Right lobe of liver (tissue), 6 donors: Measurements from ENCODE around the gene HAUS6. TPM values are rescaled to one million over a fixed set of nuclear protein-coding genes. Genes with fewer than 3 reads are reported as not detected.

ENCODE experiments used
- ATAC-seq, 4 donors: fragments of 200-7000 bp; cut with Tn5 transposase; one replicate each; pipeline ENCODE4 v1.9.1; 2020; ENCODE audit warnings: mild to moderate bottlenecking in 4 of 4, moderate library complexity in 4 of 4
- DNase-seq, 3 donors: peaks; one replicate each; pipeline ENCODE4 v3.0.0-alpha.2; 2020
- H3K27ac ChIP-seq, 3 donors: fragments of 200-600 bp; one replicate each; pipeline ENCODE4 v1.8.0; 2022
- H3K27me3 ChIP-seq, 2 donors: fragments of 200-600 bp; one replicate each; pipeline ENCODE4 v1.8.0; 2022
- H3K36me3 ChIP-seq, 4 donors: fragments of 200-600 bp; sonication (generic) in 1 of 4; one replicate each; pipeline versions ENCODE4 v1.5.1 to v1.8.0; 2017 to 2022; ENCODE audit warnings: control low read depth in 1 of 4
- H3K4me1 ChIP-seq, 4 donors: fragments of 200-600 bp; sonication (generic) in 1 of 4; one replicate each; pipeline versions ENCODE4 v1.5.1 to v1.8.0; 2017 to 2022; ENCODE audit warnings: control low read depth in 1 of 4
- H3K4me3 ChIP-seq, 3 donors: fragments of 200-600 bp; one replicate each; pipeline ENCODE4 v1.8.0; 2022
- H3K9me3 ChIP-seq, 4 donors: fragments of 200-600 bp; sonication (generic) in 1 of 4; one replicate each; pipeline versions ENCODE4 v1.5.1 to v1.8.0; 2017 to 2022; ENCODE audit warnings: control low read depth in 1 of 4
- CTCF ChIP-seq, 4 donors: fragments of 200-600 bp in 3 of 4; fragments of 450-650 bp in 1 of 4; IDR thresholded peaks; one replicate each; pipeline versions ENCODE4 v1.5.1 to v1.8.0; 2016 to 2022; ENCODE audit warnings: antibody characterized with exemption in 4 of 4, mild to moderate bottlenecking in 2 of 4
- POLR2A ChIP-seq: fragments of 450-650 bp; IDR thresholded peaks from one replicate; pipeline ENCODE4 v1.6.1; 2017; ENCODE audit warnings: antibody characterized with exemption, mild to moderate bottlenecking
- WGBS: methylation state at CpG from one replicate; pipeline ENCODE4 v1.1.6; 2018; ENCODE audit warnings: low coverage, low lambda C conversion rate; ENCODE audit not compliant: insufficient coverage; ENCODE audit errors: missing lambda C conversion rate; 5-methylcytosine and 5-hydroxymethylcytosine counted together
- intact Hi-C, 2 donors: fragments of 100-400 bp; cut with DNase I; formaldehyde crosslinking; loops; one replicate each; pipeline versions ENCODE4 v1.11.2 to v1.14.1; 2022
- total RNA-seq, 6 experiments: library from RNA; depleted of rRNA in 2 of 6; stranded (reverse); fragments of >200 nt in 2 of 6; fragmentation: NEBNext Ultra II Directional in 3 of 6; extraction: Animal tissue kit (Norgen Biotek cat#: 25700) in 3 of 6; gene quantifications; one replicate each; pipeline versions ENCODE4 v1.1.0 to v1.2.4, GENCODE V29; 2016 to 2023
- donor health status: DM: no; HTN: yes; CAD: no.
- donor health status: DM: no; HTN: no; CAD: no.
- donor health status: DM: no; HTN: no; CAD: no.
- donor health status: DM: no; HTN: yes; CAD: no.
- donor health status: DM: no; HTN: yes; CAD: no.

The HAUS6 gene
- total RNA-seq, 6 experiments from 2014 or later: 2.9 to 8.1 (median 4.3) TPM

GRCh38 chr9:19036611-19037010 lies 66.1 kb downstream of the HAUS6 start:
- no peak overlapping the region for H3K4me3 ChIP-seq
- ATAC-seq (no peak), DNase-seq (no peak)
- 100% methylated on average over 1 of the region's 5 CpGs for WGBS
- no peaks in the 10 kb centered on the region for H3K36me3 ChIP-seq
- H3K27ac ChIP-seq: no peak overlapping the region
- H3K4me1 ChIP-seq: no peaks in the 10 kb centered on the region
- no peaks in the 10 kb centered on the region for H3K9me3 ChIP-seq
- intact Hi-C loops: no loop called here
- no peaks in the 10 kb centered on the region for H3K27me3 ChIP-seq
- no peak for TF ChIP-seq POLR2A
- no peak for TF ChIP-seq CTCF (IDR thresholded peaks at IDR 0.05)

GRCh38 chr9:19033015-19033414 lies 69.7 kb downstream of the HAUS6 start, which contains the start of gene SAXO1:
SAXO1 (minus strand) TSS chr9:19033209; CDS start chr9:19032908, 301 bp downstream.
- 50% methylated on average over 4 of the region's 20 CpGs for WGBS

GRCh38 chr9:19032406-19032805 lies 70.3 kb downstream of the HAUS6 start:
- no peak for ATAC-seq
- WGBS: 40% methylated on average over 3 of the region's 14 CpGs
- no peak for DNase-seq
- no peak overlapping the region for H3K4me3 ChIP-seq
- no peaks in the 10 kb centered on the region for H3K27me3 ChIP-seq
- no peaks in the 10 kb centered on the region for H3K9me3 ChIP-seq
- no peaks in the 10 kb centered on the region for H3K4me1 ChIP-seq
- intact Hi-C loops: no loop called here
- H3K36me3 ChIP-seq: no peaks in the 10 kb centered on the region
- H3K27ac ChIP-seq: no peak overlapping the region
- no peak for TF ChIP-seq POLR2A
- no peak for TF ChIP-seq CTCF (IDR thresholded peaks at IDR 0.05)

More at GRCh38 chr9:19033015-19033414, 69.7 kb downstream of the HAUS6 start, which contains the start of gene SAXO1:
- Histone ChIP-seq H3K4me3 (no peak within 1 kb of the TSS), H3K9me3 (no peaks in the 10 kb centered on the region), H3K27ac (no peak within 1 kb of the TSS), H3K36me3 (no peaks in the 10 kb centered on the region), H3K4me1 (no peaks in the 10 kb centered on the region), H3K27me3 (no peaks in the 10 kb centered on the region)
- ATAC-seq: no peak
- intact Hi-C loops: no loop called here
- no peak for DNase-seq
- TF ChIP-seq POLR2A (no peak), CTCF (IDR thresholded peaks at IDR 0.05) (no peak)

GRCh38 chr9:19030899-19031298 lies 71.8 kb downstream of the HAUS6 start:
- Histone ChIP-seq H3K9me3 (no peaks in the 10 kb centered on the region), H3K4me1 (no peaks in the 10 kb centered on the region), H3K4me3 (no peak overlapping the region), H3K27me3 (no peaks in the 10 kb centered on the region), H3K27ac (no peak overlapping the region), H3K36me3 (no peaks in the 10 kb centered on the region)
- no peak for TF ChIP-seq POLR2A
- WGBS: 88% methylated on average over 1 of the region's 1 CpG
- ATAC-seq (no peak), DNase-seq (no peak)
- intact Hi-C loops: no loop called here

GRCh38 chr9:19028835-19029451 lies 73.8 kb downstream of the HAUS6 start:
- intact Hi-C loops: no loop called here
- no peak overlapping the region for H3K27ac ChIP-seq
- no peaks in the 10 kb centered on the region for H3K4me1 ChIP-seq
- 13% methylated on average over 8 of the region's 8 CpGs for WGBS
- ATAC-seq: peak; percentile 86 to 93 (median 91)
- no peaks in the 10 kb centered on the region for H3K27me3 ChIP-seq
- H3K36me3 ChIP-seq: no peaks in the 10 kb centered on the region
- TF ChIP-seq POLR2A (no peak), CTCF (IDR thresholded peaks at IDR 0.05) (peak; percentile 67 to 82 (median 77))
- H3K9me3 ChIP-seq: no peaks in the 10 kb centered on the region
- no peak for DNase-seq
- H3K4me3 ChIP-seq: no peak overlapping the region
